ENCODE measurements around the gene EMC1.
A peak's percentile ranks its signal among the peaks of the same experiment; 100 is the strongest.
"Not testable (repeated sequence)": the region's sequence is repeated elsewhere in the genome, so short reads cannot be mapped to it uniquely, and the experiment has no call there.

Gene EMC1

DNA sequence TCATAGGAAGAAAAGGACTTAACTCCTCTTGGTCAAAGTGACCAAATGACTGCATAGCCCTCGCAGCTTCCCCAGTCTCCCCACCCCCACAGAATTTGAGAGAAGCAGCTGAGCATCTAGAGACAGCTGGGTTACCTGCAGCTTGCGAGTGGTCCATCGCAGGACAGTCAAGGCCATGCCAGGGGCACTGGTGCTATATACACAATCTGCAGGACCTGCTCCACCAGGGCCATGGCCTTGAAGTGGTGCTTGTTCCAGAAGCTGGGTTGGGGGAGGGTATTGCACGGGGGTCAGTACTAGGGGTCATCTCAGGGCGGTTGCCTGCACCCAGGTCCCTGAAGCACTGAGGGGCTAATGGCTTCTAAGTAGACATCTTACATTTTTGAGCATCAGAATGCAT lies 10.7 kb upstream of the EMC1 start:
- no peak for FAIRE-seq
- DNase-seq (ENCODE audit: insufficient read length, low spot score): no peak

DNA sequence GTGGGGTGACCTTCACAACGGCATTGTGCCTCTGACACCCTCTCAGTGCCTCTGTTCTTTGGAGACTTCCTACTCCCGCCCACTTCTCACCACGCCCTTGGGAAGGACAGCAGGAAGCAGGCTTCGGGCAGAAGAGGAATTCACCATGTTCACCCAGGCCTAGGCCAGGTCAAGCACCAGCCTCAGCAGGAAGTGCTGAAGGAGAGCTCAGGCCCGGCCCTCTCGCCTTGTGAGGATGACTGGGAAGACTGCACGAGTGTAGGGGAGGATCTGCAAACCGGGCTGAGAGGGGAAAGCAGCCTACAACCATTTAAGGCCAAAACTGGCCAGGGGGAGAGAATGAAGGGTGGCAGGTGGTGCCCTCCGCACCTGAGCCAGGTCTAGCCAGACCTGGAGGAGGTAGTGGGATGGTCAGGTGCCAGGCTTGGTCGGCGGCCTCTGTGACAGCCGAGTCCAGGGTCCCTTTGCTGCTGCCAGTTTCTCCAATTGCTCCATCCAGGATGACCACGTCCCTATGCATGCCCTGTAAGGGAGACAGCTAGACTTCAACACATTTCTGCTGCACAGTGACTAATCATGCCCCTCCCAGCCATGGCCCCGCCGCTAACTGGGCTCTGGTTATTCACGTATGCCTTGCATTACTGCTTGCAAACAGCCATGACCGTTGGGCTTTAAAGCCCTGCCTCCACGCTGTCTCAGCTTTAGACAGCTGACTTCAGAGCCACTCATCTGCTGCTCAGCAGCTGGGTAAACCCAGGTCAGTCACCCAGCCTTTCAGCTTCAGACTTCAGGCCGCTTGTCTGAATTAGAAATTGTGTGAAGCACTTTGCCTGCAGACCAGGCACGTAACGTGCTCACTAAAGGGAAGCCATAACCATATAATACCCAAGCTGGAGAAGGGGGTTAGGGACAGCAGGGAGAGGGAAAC lies 9.2 kb upstream of the EMC1 start:
- no peak for DNase-seq (ENCODE audit: insufficient read length, low spot score)
- FAIRE-seq: no peak

DNA sequence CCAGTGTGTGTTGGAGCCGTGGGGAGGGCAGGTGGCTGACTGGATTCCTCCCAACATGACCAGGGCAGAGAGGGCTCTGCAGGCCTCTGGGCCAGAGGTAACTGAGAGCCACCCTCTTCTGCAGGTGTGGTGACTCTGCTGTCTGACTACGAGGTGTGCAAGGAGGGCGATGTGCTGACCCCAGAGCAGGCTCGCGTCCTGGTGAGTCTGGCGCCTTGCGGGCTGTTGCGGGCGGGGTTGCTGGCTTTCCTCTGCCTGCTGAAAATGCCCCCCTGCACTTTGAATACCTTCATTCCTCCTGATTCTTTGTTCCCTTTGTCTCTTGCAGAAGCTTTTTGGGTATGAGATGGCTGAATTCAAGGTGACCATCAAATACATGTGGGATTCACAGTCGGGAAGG lies 7.0 kb upstream of the EMC1 start:
- no peak for DNase-seq (ENCODE audit: insufficient read length, low spot score)
- no peak for FAIRE-seq

DNA sequence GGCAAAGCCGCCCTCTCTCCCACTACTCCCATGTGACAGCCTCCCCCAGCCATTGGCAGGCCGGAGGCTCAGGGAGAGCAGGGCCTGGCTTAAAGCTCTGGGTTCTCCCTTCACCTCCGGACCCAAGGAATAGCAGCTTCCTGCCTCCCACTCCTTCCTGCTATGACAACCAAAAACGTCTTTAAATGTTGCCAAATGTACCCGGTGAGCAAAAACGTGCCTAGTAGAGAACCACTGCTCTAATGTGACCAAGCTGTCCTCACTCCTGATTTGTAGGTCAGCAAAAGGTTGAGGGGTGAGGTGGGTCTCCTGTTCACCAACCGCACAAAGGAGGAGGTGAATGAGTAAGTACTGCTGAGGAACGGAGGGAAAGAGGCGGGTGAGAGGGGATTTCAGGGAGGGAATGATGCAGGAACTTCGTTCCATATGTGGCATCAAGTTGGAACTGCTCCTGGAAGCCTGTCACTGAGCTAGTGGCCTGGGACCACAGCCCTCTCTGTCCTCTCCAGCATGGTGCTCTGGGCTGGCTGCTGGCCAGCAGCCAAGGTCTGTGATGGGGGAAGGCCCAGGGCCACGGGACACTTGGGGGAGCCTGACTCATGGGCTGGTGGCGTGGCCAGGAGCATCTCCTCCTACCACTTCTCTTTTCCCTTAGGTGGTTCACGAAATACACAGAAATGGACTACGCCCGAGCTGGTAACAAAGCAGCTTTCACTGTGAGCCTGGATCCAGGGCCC lies 6.0 kb upstream of the EMC1 start:
- DNase-seq (ENCODE audit: insufficient read length, low spot score) (no peak), FAIRE-seq (no peak)

DNA sequence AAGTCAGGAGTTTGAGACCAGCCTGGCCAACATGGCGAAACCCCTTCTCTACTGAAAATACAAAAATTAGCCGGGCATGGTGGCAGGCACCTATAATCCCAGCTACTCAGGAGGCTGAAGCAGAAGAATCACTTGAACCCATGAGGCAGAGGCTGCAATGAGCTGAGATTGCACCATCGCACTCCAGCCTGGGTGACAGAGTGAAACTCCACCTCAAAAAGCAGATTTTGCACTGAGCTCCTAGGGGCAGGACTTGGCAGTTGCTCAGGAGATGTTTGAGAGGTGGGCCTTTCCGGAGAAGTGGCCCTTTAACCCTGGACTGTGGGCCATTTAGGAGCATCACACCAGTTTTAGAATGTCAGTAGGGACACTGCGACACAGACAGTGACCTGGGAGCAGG lies 5.0 kb upstream of the EMC1 start:
- not testable (repeated sequence) for FAIRE-seq; DNase-seq (ENCODE audit: insufficient read length, low spot score)

DNA sequence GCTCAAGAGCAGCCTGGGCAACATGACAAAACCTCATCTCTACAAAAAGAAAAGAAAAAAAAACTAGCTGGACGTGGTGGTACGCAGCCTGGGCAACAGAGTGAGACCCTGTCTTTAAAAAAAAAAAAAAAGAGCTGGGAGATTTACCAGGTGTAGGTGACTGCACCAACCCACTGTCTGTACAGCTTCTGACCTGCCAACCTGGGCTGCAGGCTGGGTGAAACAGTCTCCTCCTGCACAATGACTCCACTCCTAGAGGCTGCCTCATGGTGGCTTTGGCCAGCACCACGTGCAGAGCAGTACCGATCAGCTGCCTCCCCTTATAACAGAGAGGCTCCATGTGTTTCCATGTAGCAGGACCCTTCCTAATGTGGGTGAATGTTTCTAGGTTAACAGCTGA lies 4.0 kb upstream of the EMC1 start:
- FAIRE-seq: no peak
- no peak for DNase-seq (ENCODE audit: insufficient read length, low spot score)

DNA sequence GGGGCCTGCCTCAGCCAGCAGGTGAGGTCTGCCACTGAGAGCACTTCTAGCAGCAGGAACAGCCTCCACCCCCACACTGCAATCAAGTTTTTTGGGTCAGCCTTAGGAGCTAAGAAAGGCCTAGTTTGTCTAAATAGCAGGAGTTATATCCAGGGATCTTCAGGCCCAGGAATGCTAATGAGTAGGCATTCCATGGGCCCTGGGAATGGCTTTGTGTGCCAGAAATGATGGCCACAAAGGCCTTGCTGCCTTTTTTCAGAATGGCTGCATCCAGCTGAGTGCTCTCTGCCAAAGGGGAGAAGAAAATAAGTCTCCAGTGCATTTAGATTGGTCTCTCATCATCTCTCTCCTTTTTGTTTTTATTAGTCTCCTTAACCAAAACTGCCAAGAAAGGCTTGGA lies 3.1 kb upstream of the EMC1 start:
- DNase-seq (ENCODE audit: insufficient read length, low spot score) (no peak), FAIRE-seq (no peak)

- FAIRE-seq (no peak), DNase-seq (ENCODE audit: insufficient read length, low spot score) (no peak)
Measured at GRCh38 chr1:19250629-19251304, 557 bp downstream of the EMC1 start.

GRCh38 chr1:19240673-19241538 lies 10.4 kb downstream of the EMC1 start:
- FAIRE-seq (peak; percentile 89), DNase-seq (ENCODE audit: insufficient read length, low spot score) (peak; percentile 49)

- FAIRE-seq (no peak), DNase-seq (ENCODE audit: insufficient read length, low spot score) (no peak)
Measured at GRCh38 chr1:19239876-19240275, 11.4 kb downstream of the EMC1 start.

DNA sequence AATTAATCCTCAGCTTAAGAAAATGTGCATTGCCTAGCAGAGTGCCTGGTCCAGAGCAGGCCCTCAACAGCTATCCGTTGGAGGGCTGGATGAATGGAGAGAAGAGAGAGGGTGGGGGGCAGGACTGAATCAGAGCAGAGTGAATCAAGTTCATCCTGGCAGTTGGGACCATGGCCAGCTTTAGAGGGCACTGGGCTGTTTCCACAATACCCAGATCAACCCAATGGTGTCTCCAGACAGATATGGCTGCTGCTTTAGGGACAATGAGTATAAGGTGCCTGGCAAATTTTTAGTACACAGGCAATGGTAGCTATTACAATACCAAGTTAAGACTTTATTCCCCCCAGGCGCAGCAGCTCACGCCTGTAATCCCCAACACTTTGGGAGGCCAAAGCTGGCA lies 17.1 kb downstream of the EMC1 start:
- FAIRE-seq: no peak

DNA sequence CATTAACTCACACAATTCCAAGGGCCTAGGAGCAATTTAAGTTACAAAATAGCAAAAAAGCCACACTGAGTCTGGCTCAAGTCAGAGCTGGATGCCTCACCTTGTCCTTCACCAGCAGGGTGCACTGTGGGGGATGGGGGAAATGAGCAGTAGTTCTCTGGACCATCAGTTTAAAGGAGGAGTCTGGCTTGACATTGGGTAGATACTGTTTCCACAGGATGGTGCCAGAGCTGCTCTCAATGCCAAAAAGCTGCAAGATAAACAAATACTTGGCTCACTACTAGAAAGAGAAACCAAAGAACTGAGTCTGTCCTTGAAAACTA lies 18.8 kb downstream of the EMC1 start:
- DNase-seq (ENCODE audit: insufficient read length, low spot score) (no peak), FAIRE-seq (peak; percentile 61)

More for the DNA sequence above, 17.1 kb downstream of the EMC1 start:
- no peak for DNase-seq (ENCODE audit: insufficient read length, low spot score)

DNA sequence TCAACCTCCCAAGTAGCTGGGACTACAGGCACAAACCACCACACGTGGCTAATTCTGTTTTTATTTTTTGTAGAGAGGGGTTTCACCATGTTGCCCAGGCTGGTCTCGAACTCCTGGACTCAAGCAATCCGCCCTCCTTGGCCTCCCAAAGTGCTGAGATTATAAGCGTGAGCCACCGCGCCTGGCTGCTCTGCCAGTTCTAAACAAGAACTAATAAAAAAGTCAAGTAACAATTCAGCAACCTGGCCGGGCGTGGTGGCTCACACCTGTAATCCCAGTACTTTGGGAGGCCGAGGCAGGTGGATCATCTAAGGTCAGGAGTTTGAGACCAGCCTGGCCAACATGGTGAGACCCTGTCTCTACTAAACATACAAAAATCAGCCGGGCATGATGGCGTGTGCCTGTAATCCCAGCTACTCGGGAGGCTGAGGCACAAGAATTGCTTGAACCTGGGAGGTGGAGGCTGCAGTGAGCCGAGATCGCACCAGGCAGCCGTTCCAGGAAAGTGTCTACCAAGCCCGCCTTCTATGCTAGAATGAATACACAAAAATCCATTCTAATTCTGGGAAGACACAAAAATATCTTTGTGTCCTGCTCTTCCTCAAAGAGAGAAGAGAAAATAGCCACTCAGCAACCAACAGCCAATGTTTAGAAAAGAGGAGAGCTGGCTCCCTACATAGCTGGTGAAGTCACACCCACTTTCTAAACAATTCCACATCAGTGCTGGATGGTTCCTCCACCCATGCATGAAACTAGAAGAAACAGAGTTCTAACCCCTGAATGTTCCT lies 19.4 kb downstream of the EMC1 start:
- FAIRE-seq; DNase-seq (ENCODE audit: insufficient read length, low spot score): not testable (repeated sequence)

- FAIRE-seq (no peak), DNase-seq (ENCODE audit: insufficient read length, low spot score) (no peak)
Measured at GRCh38 chr1:19229828-19230325, 21.4 kb downstream of the EMC1 start.

GRCh38 chr1:19229229-19229628 lies 22.1 kb downstream of the EMC1 start:
- no peak for DNase-seq (ENCODE audit: insufficient read length, low spot score)
- FAIRE-seq: no peak

- DNase-seq (ENCODE audit: insufficient read length, low spot score): no peak
- FAIRE-seq: no peak
Measured at GRCh38 chr1:19222979-19223824, 28.1 kb downstream of the EMC1 start.

DNA sequence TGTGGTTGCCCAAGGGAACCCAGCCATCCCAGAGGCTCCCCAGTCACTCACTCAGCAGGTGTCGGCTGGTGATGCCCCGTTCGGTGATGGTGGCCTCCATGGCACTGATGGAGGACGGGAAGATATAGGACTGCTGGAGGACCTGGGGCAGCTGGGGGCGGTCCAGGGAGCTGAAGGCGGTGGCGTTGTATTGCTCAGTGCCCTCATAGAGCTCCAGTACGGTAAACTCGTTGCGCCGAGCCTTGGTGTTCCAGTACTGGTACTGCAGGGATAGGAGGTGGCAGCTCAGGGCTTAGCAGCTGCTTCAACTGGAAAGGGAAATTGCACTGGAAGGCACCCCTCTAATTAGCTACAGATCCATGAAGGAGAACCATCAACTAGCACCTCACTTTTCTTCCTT lies 28.8 kb downstream of the EMC1 start:
- FAIRE-seq (no peak), DNase-seq (ENCODE audit: insufficient read length, low spot score) (no peak)

DNA sequence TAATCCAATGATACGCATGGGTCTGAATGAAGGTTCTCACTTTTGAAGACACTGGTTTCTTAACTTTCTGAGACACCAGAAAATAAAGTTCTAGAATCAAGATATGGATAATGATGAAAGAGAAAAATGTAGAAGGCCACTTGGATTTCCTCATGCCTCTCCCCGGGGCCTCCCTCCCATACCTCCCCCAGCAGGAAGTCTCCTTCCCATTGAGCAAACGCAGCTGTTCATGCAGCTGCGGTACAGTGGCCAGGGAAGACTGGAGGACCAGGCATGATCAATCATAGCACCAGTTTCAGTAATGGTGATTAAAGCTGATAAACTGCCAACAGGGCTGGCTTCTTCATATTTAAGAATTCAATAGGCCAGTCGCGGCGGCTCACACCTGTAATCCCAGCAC lies 30.3 kb downstream of the EMC1 start:
- DNase-seq (ENCODE audit: insufficient read length, low spot score) (no peak), FAIRE-seq (no peak)
